Measurements from ENCODE around the gene LITAFD. TPM values are rescaled to one million over a fixed set of nuclear protein-coding genes. Genes with fewer than 3 reads are reported as not detected.

LITAFD gene
- total and polyA plus RNA-seq, 12 donors = not detected

GRCh38 chr16:8845699-8846298, 36.4 kb upstream of the LITAFD start:
- TF ChIP-seq CTCF (IDR thresholded peaks at IDR 0.05) = no peak
- Histone ChIP-seq H3K27me3 (no peaks in the 10 kb centered on the region), H3K36me3 (peaks cover 0 to 45% (median 22%) of the 10 kb centered on the region in 9 donors), H3K4me1 (peaks cover 4 to 26% (median 16%) of the 10 kb centered on the region in 9 donors), H3K4me3 (no peak overlapping the region), H3K27ac (peak overlapping the region in 1 of 10 donors; percentile 7), H3K9me3 (no peaks in the 10 kb centered on the region)
- DNase-seq (peak in 1 of 2 donors; percentile 2), ATAC-seq (no peak)
- intact Hi-C loops (cut with DNase I) = no loop called here
- WGBS, 2 donors = 82 to 89% methylated on average over 7 of the region's 7 CpGs

- intact Hi-C loops (cut with DNase I) = no loop called here
- ATAC-seq = no peak
- no peaks in the 10 kb centered on the region for H3K27me3 ChIP-seq
- 95% methylated on average over 10 of the region's 10 CpGs for WGBS, 2 donors
- no peak overlapping the region for H3K27ac ChIP-seq
- no peak overlapping the region for H3K4me3 ChIP-seq
- DNase-seq = no peak
- H3K36me3 ChIP-seq = peaks cover 0 to 51% (median 22%) of the 10 kb centered on the region in 9 donors
- TF ChIP-seq CTCF (IDR thresholded peaks at IDR 0.05) = no peak
- H3K9me3 ChIP-seq = no peaks in the 10 kb centered on the region
- peaks cover 4 to 32% (median 20%) of the 10 kb centered on the region in 9 donors for H3K4me1 ChIP-seq
These were observed 35.7 kb upstream of the LITAFD start for GRCh38 chr16:8846401-8846932.

GRCh38 chr16:8847145-8847544, 35.0 kb upstream of the LITAFD start:
- Histone ChIP-seq H3K36me3 (peaks cover 0 to 57% (median 22%) of the 10 kb centered on the region in 9 donors), H3K4me1 (peaks cover 4 to 36% (median 23%) of the 10 kb centered on the region in 9 donors), H3K27ac (no peak overlapping the region), H3K4me3 (no peak overlapping the region), H3K27me3 (no peaks in the 10 kb centered on the region), H3K9me3 (no peaks in the 10 kb centered on the region)
- 81 to 85% methylated on average over 13 of the region's 13 CpGs for WGBS, 2 donors
- intact Hi-C loops (cut with DNase I) = no loop called here
- DNase-seq = peak in 1 of 2 donors; percentile 3
- no peak for ATAC-seq
- TF ChIP-seq CTCF (IDR thresholded peaks at IDR 0.05) = no peak

- WGBS, 2 donors = 87 to 93% methylated on average over 15 of the region's 15 CpGs
- intact Hi-C loops (cut with DNase I) = no loop called here
These were observed 34.5 kb upstream of the LITAFD start for GRCh38 chr16:8847623-8848022.

More at GRCh38 chr16:8847623-8848022, 34.5 kb upstream of the LITAFD start:
- no peak for TF ChIP-seq CTCF (IDR thresholded peaks at IDR 0.05)
- peaks cover 4 to 39% (median 28%) of the 10 kb centered on the region in 9 donors for H3K4me1 ChIP-seq
- peaks cover 0 to 61% (median 22%) of the 10 kb centered on the region in 9 donors for H3K36me3 ChIP-seq
- H3K27me3 ChIP-seq = no peaks in the 10 kb centered on the region
- no peak overlapping the region for H3K4me3 ChIP-seq
- H3K27ac ChIP-seq = no peak overlapping the region
- no peaks in the 10 kb centered on the region for H3K9me3 ChIP-seq
- DNase-seq (peak in 1 of 2 donors; percentile 4), ATAC-seq (no peak)
